Colonic mucosa (tissue), 4 donors: Measurements from ENCODE around the gene ARL4D. TPM values are rescaled to one million over a fixed set of nuclear protein-coding genes. Genes with fewer than 3 reads are reported as not detected.

Experiments
- DNase-seq: peaks from one replicate; pipeline ENCODE4 v3.0.0-alpha.2; 2020
- H3K27ac ChIP-seq: fragments of 200-600 bp; one replicate; pipeline ENCODE4 v1.8.0; 2021
- H3K27me3 ChIP-seq: fragments of 200-600 bp; one replicate; pipeline ENCODE4 v1.8.0; 2021
- H3K36me3 ChIP-seq: fragments of 200-600 bp; one replicate; pipeline ENCODE4 v1.8.0; 2021
- H3K4me1 ChIP-seq: fragments of 200-600 bp; one replicate; pipeline ENCODE4 v1.8.0; 2021; ENCODE audit warnings: mild to moderate bottlenecking
- H3K4me3 ChIP-seq: fragments of 200-600 bp; one replicate; pipeline ENCODE4 v1.8.0; 2021
- H3K9ac ChIP-seq, 2 donors: one replicate each; pipeline ENCODE4 v1.7.0; 2013; ENCODE audit warnings: control low read depth in 2 of 2, low read depth in 2 of 2, low read length in 2 of 2
- H3K9me3 ChIP-seq: fragments of 200-600 bp; one replicate; pipeline ENCODE4 v1.8.0; 2021
- intact Hi-C: fragments of 100-400 bp; cut with DNase I; formaldehyde crosslinking; loops from one replicate; pipeline ENCODE4 v1.14.1; 2022
- total RNA-seq, 2 donors: library from RNA; stranded (reverse); fragmentation: NEBNext Ultra II Directional in 1 of 2; extraction: Animal tissue kit (Norgen Biotek cat#: 25700) in 1 of 2; gene quantifications; one replicate each; pipeline ENCODE4 v1.2.1, GENCODE V29; 2021
- TF ChIP-seq, protein P1 (sequence below): fragments of 200-600 bp; IDR thresholded peaks from one replicate; pipeline ENCODE4 v1.8.0; 2022; ENCODE audit warnings: antibody characterized with exemption, mild to moderate bottlenecking
- donor health status: healthy.
- donor health status: DM: no; HTN: no; CAD: no.
- donor health status: DM: no; HTN: no; CAD: no.

Gene ARL4D
- total RNA-seq, 2 donors from 2014 or later: 2.0 to 5.7 TPM

DNA sequence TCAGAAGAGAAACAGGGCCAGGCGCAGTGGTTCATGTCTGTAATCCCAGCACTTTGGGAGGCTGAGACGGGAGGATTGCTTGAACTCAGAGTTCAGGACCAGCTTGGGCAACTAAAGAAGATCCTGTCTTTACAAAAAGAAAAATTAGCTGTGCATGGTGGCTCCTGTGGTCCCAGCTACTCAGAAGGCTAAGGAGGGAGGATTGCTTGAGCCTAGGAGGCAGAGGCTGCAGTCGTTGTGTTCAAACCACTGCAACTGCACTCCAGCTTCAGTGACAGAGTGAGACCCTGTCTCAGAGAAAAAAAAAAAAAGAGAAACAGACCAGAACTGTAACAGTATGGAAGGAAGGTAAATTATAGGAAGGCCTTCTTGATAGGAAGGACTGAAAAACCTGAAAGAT, 10.3 kb downstream of the ARL4D start:
- Histone ChIP-seq H3K36me3 (no peaks in the 10 kb centered on the region), H3K27ac (no peak overlapping the region), H3K4me1 (no peaks in the 10 kb centered on the region), H3K9me3 (no peaks in the 10 kb centered on the region), H3K9ac (no peak overlapping the region), H3K27me3 (no peaks in the 10 kb centered on the region), H3K4me3 (no peak overlapping the region)
- TF ChIP-seq, protein P1, sequence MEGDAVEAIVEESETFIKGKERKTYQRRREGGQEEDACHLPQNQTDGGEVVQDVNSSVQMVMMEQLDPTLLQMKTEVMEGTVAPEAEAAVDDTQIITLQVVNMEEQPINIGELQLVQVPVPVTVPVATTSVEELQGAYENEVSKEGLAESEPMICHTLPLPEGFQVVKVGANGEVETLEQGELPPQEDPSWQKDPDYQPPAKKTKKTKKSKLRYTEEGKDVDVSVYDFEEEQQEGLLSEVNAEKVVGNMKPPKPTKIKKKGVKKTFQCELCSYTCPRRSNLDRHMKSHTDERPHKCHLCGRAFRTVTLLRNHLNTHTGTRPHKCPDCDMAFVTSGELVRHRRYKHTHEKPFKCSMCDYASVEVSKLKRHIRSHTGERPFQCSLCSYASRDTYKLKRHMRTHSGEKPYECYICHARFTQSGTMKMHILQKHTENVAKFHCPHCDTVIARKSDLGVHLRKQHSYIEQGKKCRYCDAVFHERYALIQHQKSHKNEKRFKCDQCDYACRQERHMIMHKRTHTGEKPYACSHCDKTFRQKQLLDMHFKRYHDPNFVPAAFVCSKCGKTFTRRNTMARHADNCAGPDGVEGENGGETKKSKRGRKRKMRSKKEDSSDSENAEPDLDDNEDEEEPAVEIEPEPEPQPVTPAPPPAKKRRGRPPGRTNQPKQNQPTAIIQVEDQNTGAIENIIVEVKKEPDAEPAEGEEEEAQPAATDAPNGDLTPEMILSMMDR: no peak
- DNase-seq: no peak
- intact Hi-C loops: no loop called here

DNA sequence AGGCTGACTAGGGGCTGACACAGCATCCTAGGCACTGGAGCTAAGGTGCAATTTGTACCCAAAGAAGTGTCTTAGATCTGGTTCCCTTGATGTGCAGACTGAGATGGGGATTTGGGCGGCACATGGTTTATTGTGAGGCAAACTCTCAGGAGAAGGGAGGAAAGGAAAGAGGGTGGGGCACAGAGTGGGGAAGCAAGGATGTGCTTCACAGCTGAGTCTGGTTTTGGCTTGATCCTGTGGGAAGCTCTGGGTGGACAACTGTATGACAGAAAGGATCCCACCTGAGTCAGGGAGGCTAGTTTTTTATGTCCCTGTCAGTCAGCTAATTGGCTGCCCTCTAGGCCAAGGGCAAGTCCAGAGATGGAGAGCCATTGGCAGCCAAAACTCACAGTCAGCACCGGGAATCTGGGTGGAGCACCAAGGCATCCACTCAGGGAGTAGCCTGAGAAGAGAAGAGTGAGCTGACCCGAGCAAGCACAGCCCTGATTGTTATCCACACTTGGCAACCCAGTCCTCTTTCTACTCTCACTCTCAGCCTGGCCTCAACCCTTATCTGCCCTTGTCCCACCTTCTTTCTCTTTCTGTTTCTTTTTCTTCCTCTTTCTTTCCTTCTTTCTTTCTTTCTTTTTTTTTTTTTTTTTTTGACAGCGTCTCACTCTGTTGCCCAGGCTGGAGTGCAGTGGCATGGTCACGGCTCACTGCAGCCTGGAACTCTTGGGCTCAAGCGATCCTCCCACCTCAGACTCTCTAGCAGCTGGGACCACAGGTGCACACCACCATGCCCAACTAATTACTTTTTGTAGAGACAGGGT, 12.0 kb downstream of the ARL4D start:
- Histone ChIP-seq H3K36me3 (no peaks in the 10 kb centered on the region), H3K4me1 (no peaks in the 10 kb centered on the region), H3K27ac (no peak overlapping the region), H3K27me3 (no peaks in the 10 kb centered on the region), H3K4me3 (no peak overlapping the region), H3K9me3 (no peaks in the 10 kb centered on the region), H3K9ac (no peak overlapping the region)
- intact Hi-C loops: no loop called here
- TF ChIP-seq, protein P1: no peak
- DNase-seq: no peak

DNA sequence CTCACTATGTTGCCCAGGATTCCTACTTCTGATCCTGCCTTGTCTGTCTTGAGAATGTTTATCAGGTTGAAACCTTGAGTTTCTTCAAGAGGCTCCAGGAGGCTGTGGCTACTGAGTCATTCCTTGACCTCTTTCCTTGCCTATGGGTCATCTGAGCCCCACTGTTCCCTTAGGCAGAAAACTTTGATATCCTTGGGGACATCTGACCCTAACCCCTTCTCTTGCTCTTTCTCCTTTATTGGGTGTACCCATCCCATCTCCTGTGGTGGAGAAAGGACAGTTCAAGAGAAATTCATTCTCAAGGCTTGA, 12.5 kb downstream of the ARL4D start:
- H3K9ac ChIP-seq: no peak overlapping the region
- H3K36me3 ChIP-seq: no peaks in the 10 kb centered on the region
- intact Hi-C loops: no loop called here
- DNase-seq: no peak
- TF ChIP-seq, protein P1: no peak
- H3K27ac ChIP-seq: no peak overlapping the region
- no peaks in the 10 kb centered on the region for H3K4me1 ChIP-seq
- H3K4me3 ChIP-seq: no peak overlapping the region
- no peaks in the 10 kb centered on the region for H3K9me3 ChIP-seq
- H3K27me3 ChIP-seq: no peaks in the 10 kb centered on the region

DNA sequence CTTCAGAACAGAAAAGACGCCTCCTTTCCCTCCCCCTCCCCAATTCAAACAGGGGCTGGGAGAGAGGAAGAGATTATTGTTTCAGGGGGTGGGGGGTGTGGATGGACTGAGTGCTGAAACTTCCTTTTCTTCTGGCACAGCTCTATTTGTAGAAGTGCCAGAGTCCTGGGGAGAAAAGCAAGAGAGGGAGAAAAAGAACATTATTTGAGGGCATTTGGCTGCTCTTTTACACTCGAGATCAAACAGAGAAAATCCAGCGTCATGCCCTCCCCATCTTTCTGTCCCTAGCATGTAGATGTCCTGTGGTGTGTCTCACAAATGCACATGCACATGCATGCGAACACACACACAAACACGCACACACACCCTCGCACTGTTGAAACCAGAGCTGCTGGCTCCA, 13.0 kb downstream of the ARL4D start:
- Histone ChIP-seq H3K9me3 (no peaks in the 10 kb centered on the region), H3K27ac (no peak overlapping the region), H3K36me3 (no peaks in the 10 kb centered on the region), H3K4me1 (no peaks in the 10 kb centered on the region), H3K9ac (no peak overlapping the region), H3K27me3 (no peaks in the 10 kb centered on the region), H3K4me3 (no peak overlapping the region)
- intact Hi-C loops: no loop called here
- no peak for DNase-seq
- TF ChIP-seq, protein P1: no peak

DNA sequence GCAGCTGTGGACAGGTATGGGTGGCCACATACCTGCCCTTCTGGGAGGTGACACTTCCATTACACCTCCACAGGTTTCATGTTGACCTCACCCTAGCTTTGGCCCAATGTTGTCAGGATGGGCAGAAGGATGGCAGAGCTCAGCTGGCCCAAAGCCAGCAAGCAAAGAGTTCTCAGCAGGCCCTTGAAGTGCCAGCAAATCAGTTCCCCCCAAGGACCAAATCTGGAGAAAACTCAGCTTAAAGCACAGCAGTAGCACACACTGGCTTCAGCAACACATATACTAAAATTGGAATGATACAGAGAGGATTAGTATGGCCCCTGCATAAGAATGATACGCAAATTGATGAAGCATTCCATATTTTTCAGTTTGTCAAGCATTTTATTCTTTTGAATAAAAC, 13.4 kb downstream of the ARL4D start:
- Histone ChIP-seq H3K4me3 (no peak overlapping the region), H3K9ac (no peak overlapping the region), H3K4me1 (no peaks in the 10 kb centered on the region), H3K9me3 (no peaks in the 10 kb centered on the region), H3K27me3 (no peaks in the 10 kb centered on the region), H3K36me3 (no peaks in the 10 kb centered on the region), H3K27ac (no peak overlapping the region)
- TF ChIP-seq, protein P1: no peak
- no peak for DNase-seq
- intact Hi-C loops: no loop called here
